Esophagus squamous epithelium (tissue), 4 donors: ENCODE measurements around the gene ZSCAN5A.

Source experiments
- POLR2A ChIP-seq, 4 donors: fragments of 450-650 bp; IDR thresholded peaks; one replicate each; pipeline ENCODE4 v1.6.1; 2017; ENCODE audit warnings: antibody characterized with exemption in 4 of 4, mild to moderate bottlenecking in 4 of 4, moderate library complexity in 3 of 4
- TF ChIP-seq, protein P1 (sequence below), 6 experiments: fragments of 450-650 bp in 4 of 6; fragments of 200-600 bp in 2 of 6; sonication (generic) in 2 of 6; IDR thresholded peaks; one replicate each; pipeline ENCODE4 v1.5.1; 2016 to 2019; ENCODE audit warnings: antibody characterized with exemption in 6 of 6, mild to moderate bottlenecking in 4 of 6, moderate library complexity in 4 of 6

- TF ChIP-seq, protein P1, sequence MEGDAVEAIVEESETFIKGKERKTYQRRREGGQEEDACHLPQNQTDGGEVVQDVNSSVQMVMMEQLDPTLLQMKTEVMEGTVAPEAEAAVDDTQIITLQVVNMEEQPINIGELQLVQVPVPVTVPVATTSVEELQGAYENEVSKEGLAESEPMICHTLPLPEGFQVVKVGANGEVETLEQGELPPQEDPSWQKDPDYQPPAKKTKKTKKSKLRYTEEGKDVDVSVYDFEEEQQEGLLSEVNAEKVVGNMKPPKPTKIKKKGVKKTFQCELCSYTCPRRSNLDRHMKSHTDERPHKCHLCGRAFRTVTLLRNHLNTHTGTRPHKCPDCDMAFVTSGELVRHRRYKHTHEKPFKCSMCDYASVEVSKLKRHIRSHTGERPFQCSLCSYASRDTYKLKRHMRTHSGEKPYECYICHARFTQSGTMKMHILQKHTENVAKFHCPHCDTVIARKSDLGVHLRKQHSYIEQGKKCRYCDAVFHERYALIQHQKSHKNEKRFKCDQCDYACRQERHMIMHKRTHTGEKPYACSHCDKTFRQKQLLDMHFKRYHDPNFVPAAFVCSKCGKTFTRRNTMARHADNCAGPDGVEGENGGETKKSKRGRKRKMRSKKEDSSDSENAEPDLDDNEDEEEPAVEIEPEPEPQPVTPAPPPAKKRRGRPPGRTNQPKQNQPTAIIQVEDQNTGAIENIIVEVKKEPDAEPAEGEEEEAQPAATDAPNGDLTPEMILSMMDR (IDR thresholded peaks at IDR 0.05) = no peak
- no peak for TF ChIP-seq POLR2A (IDR thresholded peaks at IDR 0.05)
Measured at GRCh38 chr19:56290104-56290503, 24.5 kb downstream of the ZSCAN5A start.
